HG03460 (cell line): ENCODE data around the gene PODXL.

Source experiments
- ATAC-seq: cut with Tn5 transposase; IDR thresholded peaks from one replicate; pipeline ENCODE4 v1.9.1; 2021; ENCODE audit not compliant: unreplicated experiment

PODXL gene

GRCh38 chr7:131556053-131556908 lies at the start of gene PODXL:
Gene PODXL (minus strand): TSS chr7:131556628. CDS start chr7:131556359, 269 bp downstream.
- peak; percentile 69 for ATAC-seq

GRCh38 chr7:131605280-131605878 lies 49.0 kb upstream of the PODXL start:
- no peak for ATAC-seq

GRCh38 chr7:131604841-131605279 lies 48.4 kb upstream of the PODXL start:
- ATAC-seq: no peak

- ATAC-seq: no peak
These were observed 47.5 kb upstream of the PODXL start for GRCh38 chr7:131603932-131604331.

- ATAC-seq: no peak
These were observed 46.6 kb upstream of the PODXL start for GRCh38 chr7:131602994-131603372.

GRCh38 chr7:131602304-131602993 lies 46.0 kb upstream of the PODXL start:
- no peak for ATAC-seq

- no peak for ATAC-seq
These were observed 43.9 kb upstream of the PODXL start for GRCh38 chr7:131600085-131600881.

- no peak for ATAC-seq
These were observed 40.4 kb upstream of the PODXL start for GRCh38 chr7:131596785-131597184.

GRCh38 chr7:131595699-131596098 lies 39.3 kb upstream of the PODXL start:
- no peak for ATAC-seq

GRCh38 chr7:131591687-131592319 lies 35.4 kb upstream of the PODXL start:
- no peak for ATAC-seq

GRCh38 chr7:131587315-131587923 lies 31.0 kb upstream of the PODXL start:
- ATAC-seq: no peak

GRCh38 chr7:131586759-131587158 lies 30.3 kb upstream of the PODXL start:
- no peak for ATAC-seq

GRCh38 chr7:131586259-131586658 lies 29.8 kb upstream of the PODXL start:
- no peak for ATAC-seq

- no peak for ATAC-seq
These were observed 27.0 kb upstream of the PODXL start for GRCh38 chr7:131583430-131583829.

GRCh38 chr7:131581241-131582051 lies 25.0 kb upstream of the PODXL start:
- ATAC-seq: no peak

GRCh38 chr7:131578602-131579001 lies 22.2 kb upstream of the PODXL start:
- no peak for ATAC-seq

- no peak for ATAC-seq
These were observed 18.3 kb upstream of the PODXL start for GRCh38 chr7:131574741-131575140.

- ATAC-seq: no peak
These were observed 14.0 kb upstream of the PODXL start for GRCh38 chr7:131570401-131570800.

GRCh38 chr7:131568970-131569369 lies 12.5 kb upstream of the PODXL start:
- ATAC-seq: no peak
